Stimulated activated CD8-positive, alpha-beta memory T cell treated with anti-CD3 and anti-CD28 coated beads, Interleukin-12 subunit alpha, Interleukin-12 subunit beta, amount 100 ng/mL, for 1 hour (primary cell): ENCODE results near the gene BCL10.
A peak's percentile ranks its signal among the peaks of the same experiment; 100 is the strongest.

Experiments
- DNase-seq: peaks from one replicate; pipeline ENCODE4 v3.0.0-alpha.2; 2020; ENCODE audit warnings: low read depth

BCL10 gene

GRCh38 chr1:85276215-85276977, at the start of gene BCL10:
BCL10 (minus strand) TSS chr1:85276632; CDS start chr1:85276352, 280 bp downstream.
- DNase-seq, result peak; percentile 96

GRCh38 chr1:85325920-85326319, 49.5 kb upstream of the BCL10 start:
- no peak for DNase-seq

- no peak for DNase-seq
Measured at GRCh38 chr1:85323770-85324169, 47.3 kb upstream of the BCL10 start.

GRCh38 chr1:85322655-85323054, 46.2 kb upstream of the BCL10 start:
- no peak for DNase-seq

- DNase-seq, result no peak
Measured at GRCh38 chr1:85321237-85321964, 45.0 kb upstream of the BCL10 start.

GRCh38 chr1:85320371-85321131, 44.1 kb upstream of the BCL10 start:
- no peak for DNase-seq

- DNase-seq, result no peak
Measured at GRCh38 chr1:85319931-85320330, 43.5 kb upstream of the BCL10 start.

GRCh38 chr1:85319491-85319890, 43.1 kb upstream of the BCL10 start:
- DNase-seq, result no peak

GRCh38 chr1:85318217-85318616, 41.8 kb upstream of the BCL10 start:
- no peak for DNase-seq

GRCh38 chr1:85317560-85317959, 41.1 kb upstream of the BCL10 start:
- DNase-seq, result no peak

GRCh38 chr1:85316321-85316720, 39.9 kb upstream of the BCL10 start:
- DNase-seq, result no peak

- no peak for DNase-seq
Measured at GRCh38 chr1:85315789-85316188, 39.4 kb upstream of the BCL10 start.

- DNase-seq, result no peak
Measured at GRCh38 chr1:85314726-85315125, 38.3 kb upstream of the BCL10 start.

GRCh38 chr1:85313888-85314696, 37.7 kb upstream of the BCL10 start:
- DNase-seq, result no peak

- no peak for DNase-seq
Measured at GRCh38 chr1:85311818-85312217, 35.4 kb upstream of the BCL10 start.

- DNase-seq, result no peak
Measured at GRCh38 chr1:85308833-85309350, 32.5 kb upstream of the BCL10 start.

- peak; percentile 39 for DNase-seq
Measured at GRCh38 chr1:85307987-85308832, 31.8 kb upstream of the BCL10 start.

GRCh38 chr1:85306236-85306635, 29.8 kb upstream of the BCL10 start:
- no peak for DNase-seq

- DNase-seq, result no peak
Measured at GRCh38 chr1:85303440-85304162, 27.2 kb upstream of the BCL10 start.

- no peak for DNase-seq
Measured at GRCh38 chr1:85300140-85300539, 23.7 kb upstream of the BCL10 start.
